ENCODE data around the gene WT1.

- TF ChIP-seq CTCF (conservative IDR thresholded peaks at IDR 0.05; ENCODE audit: low read depth, low read length) (no peak), POLR2A (IDR thresholded peaks at IDR 0.05; ENCODE audit: low read depth, low read length) (no peak), BHLHE40 (IDR thresholded peaks at IDR 0.05; ENCODE audit: low read depth, low read length) (no peak), RAD21 (IDR thresholded peaks at IDR 0.05; ENCODE audit: low read length) (no peak), MAZ (IDR thresholded peaks at IDR 0.05; ENCODE audit: borderline replicate concordance, low read depth, low read length) (no peak), CHD1 (IDR thresholded peaks at IDR 0.05; ENCODE audit: low read depth, low read length) (no peak), CEBPB (IDR thresholded peaks at IDR 0.05; ENCODE audit: low read depth, low read length) (no peak; the same call in 1 of the 2 replicates), RFX5 (IDR thresholded peaks at IDR 0.05; ENCODE audit: low read depth, low read length) (no peak), SMC3 (IDR thresholded peaks at IDR 0.05; ENCODE audit: low read depth, low read length) (no peak), MAFK (IDR thresholded peaks at IDR 0.05; ENCODE audit: low read depth, low read length) (no peak)
- TF ChIP-seq, protein P1, sequence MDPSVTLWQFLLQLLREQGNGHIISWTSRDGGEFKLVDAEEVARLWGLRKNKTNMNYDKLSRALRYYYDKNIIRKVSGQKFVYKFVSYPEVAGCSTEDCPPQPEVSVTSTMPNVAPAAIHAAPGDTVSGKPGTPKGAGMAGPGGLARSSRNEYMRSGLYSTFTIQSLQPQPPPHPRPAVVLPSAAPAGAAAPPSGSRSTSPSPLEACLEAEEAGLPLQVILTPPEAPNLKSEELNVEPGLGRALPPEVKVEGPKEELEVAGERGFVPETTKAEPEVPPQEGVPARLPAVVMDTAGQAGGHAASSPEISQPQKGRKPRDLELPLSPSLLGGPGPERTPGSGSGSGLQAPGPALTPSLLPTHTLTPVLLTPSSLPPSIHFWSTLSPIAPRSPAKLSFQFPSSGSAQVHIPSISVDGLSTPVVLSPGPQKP (IDR thresholded peaks at IDR 0.05; ENCODE audit: borderline replicate concordance, low read depth, low read length): no peak
- TF ChIP-seq, protein P2, sequence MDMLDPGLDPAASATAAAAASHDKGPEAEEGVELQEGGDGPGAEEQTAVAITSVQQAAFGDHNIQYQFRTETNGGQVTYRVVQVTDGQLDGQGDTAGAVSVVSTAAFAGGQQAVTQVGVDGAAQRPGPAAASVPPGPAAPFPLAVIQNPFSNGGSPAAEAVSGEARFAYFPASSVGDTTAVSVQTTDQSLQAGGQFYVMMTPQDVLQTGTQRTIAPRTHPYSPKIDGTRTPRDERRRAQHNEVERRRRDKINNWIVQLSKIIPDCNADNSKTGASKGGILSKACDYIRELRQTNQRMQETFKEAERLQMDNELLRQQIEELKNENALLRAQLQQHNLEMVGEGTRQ (IDR thresholded peaks at IDR 0.05; ENCODE audit: low read depth, low read length): no peak
Observed at GRCh38 chr11:32386770-32387377, 48.5 kb downstream of the WT1 start.
